K562 (cell line): ENCODE results near the gene TRERF1. TPM values are rescaled to one million over a fixed set of nuclear protein-coding genes. Genes with fewer than 3 reads are reported as not detected.

Experiments used
- ATAC-seq: fragments of 200-7000 bp; cut with Tn5 transposase; 3 replicates; pipeline ENCODE4 v1.9.1; 2020; ENCODE audit warnings: moderate library complexity
- BruUV-seq: library from RNA; stranded (reverse); fragments of 400-500 nt; replicated peaks from 2 replicates; lab custom pipeline; 2021; lab: Mats Ljungman, UMichigan
- CTCF ChIA-PET: fragments of 300-600 bp; formaldehyde crosslinking; extraction: SDS; loops from one replicate; lab custom pipeline; 2021; ENCODE audit warnings: low intra/inter-chr PET ratio; lab: Yijun Ruan, JAX
- POLR2A ChIA-PET: fragments of 300-600, 350-650 bp; sonication (Branson Sonifier 250); formaldehyde crosslinking; extraction: SDS; loops from one replicate; lab custom pipeline; 2021; ENCODE audit warnings: antibody characterized with exemption, inconsistent platforms; lab: Yijun Ruan, JAX
- DNase-seq, 4 experiments: peaks; one replicate each; pipeline versions ENCODE4 v3.0.0 to v3.0.0-alpha.2; 2011 to 2018; ENCODE audit warnings: low spot score in 3 of 4, mixed read lengths in 3 of 4; ENCODE audit errors: extremely low read depth in 1 of 4
- FAIRE-seq: peaks from 2 replicates; lab custom pipeline; 2011; peaks lifted over from hg19 to GRCh38; lab: Jason Lieb, UNC
- H2AFZ ChIP-seq: 2 replicates; pipeline ENCODE4 v1.6.0; 2011; ENCODE audit warnings: low read depth, low read length, control low read depth, inconsistent platforms
- H3K27ac ChIP-seq: fragments of 200-600 bp; 3 replicates; pipeline ENCODE4 v1.8.0; 2011; ENCODE audit warnings: low read depth, mild to moderate bottlenecking, control low read depth, inconsistent platforms, low read length, moderate library complexity, mixed read lengths; ENCODE audit errors: extremely low read depth
- H3K27me3 ChIP-seq, 2 experiments: fragments of 300-600 bp in 1 of 2; 2 replicates in 1 of 2; 3 replicates in 1 of 2; pipeline versions ENCODE4 v1.6.0 to v1.8.0; 2011; ENCODE audit warnings: inconsistent platforms in 2 of 2, low read length in 2 of 2, mild to moderate bottlenecking in 1 of 2, mixed read lengths in 1 of 2, moderate library complexity in 1 of 2; ENCODE audit not compliant: control insufficient read depth in 2 of 2, insufficient read depth in 2 of 2
- H3K36me3 ChIP-seq: fragments of 300-600 bp; 3 replicates; pipeline ENCODE4 v1.8.0; 2011; ENCODE audit warnings: mild to moderate bottlenecking, low read length, inconsistent platforms; ENCODE audit not compliant: control insufficient read depth, insufficient read depth
- H3K4me1 ChIP-seq, 2 experiments: fragments of 200-600 bp in 1 of 2; replicated peaks in 1 of 2; 2 replicates in 1 of 2; 3 replicates in 1 of 2; pipeline versions ENCODE4 v1.5.1 to v1.8.0; 2011; ENCODE audit warnings: inconsistent platforms in 2 of 2, low read length in 2 of 2, mild to moderate bottlenecking in 1 of 2, mixed read lengths in 1 of 2, moderate library complexity in 1 of 2; ENCODE audit not compliant: control insufficient read depth in 2 of 2, insufficient read depth in 2 of 2
- H3K4me2 ChIP-seq: 2 replicates; pipeline ENCODE4 v1.6.1; 2011; ENCODE audit warnings: low read length, control low read depth, inconsistent platforms, mixed read lengths; ENCODE audit not compliant: insufficient read depth
- H3K4me3 ChIP-seq: fragments of 200-600 bp; sonication (generic), shearing (Covaris generic); 2 replicates; pipeline ENCODE4 v1.5.1; 2016; ENCODE audit warnings: control low read depth, inconsistent platforms
- H3K79me2 ChIP-seq: fragments of 200-600 bp; 3 replicates; pipeline ENCODE4 v1.8.0; 2011; ENCODE audit warnings: low read length, inconsistent platforms; ENCODE audit not compliant: control insufficient read depth, insufficient read depth
- H3K9ac ChIP-seq, 2 experiments: 2 replicates each; pipeline versions ENCODE4 v1.6.0 to v1.6.1; 2011; ENCODE audit warnings: low read depth in 2 of 2, low read length in 2 of 2, control low read depth in 1 of 2, inconsistent platforms in 1 of 2, mild to moderate bottlenecking in 1 of 2, mixed read lengths in 1 of 2; ENCODE audit not compliant: insufficient read depth in 1 of 2
- H3K9me1 ChIP-seq: one replicate; pipeline ENCODE4 v1.6.0; 2011; ENCODE audit warnings: inconsistent platforms, mild to moderate bottlenecking, low read length, moderate library complexity; ENCODE audit not compliant: control insufficient read depth, insufficient read depth
- H3K9me3 ChIP-seq: replicated peaks from 2 replicates; pipeline ENCODE4 v1.5.1; 2011; ENCODE audit warnings: low read depth, low read length, inconsistent platforms; ENCODE audit not compliant: control insufficient read depth, insufficient read depth
- H4K20me1 ChIP-seq: replicated peaks from 2 replicates; pipeline ENCODE4 v1.6.1; 2011; ENCODE audit warnings: low read length, inconsistent platforms, mixed read lengths; ENCODE audit not compliant: control insufficient read depth, insufficient read depth
- ATF1 ChIP-seq, 2 experiments: fragments of 450-650 bp in 1 of 2; IDR thresholded peaks; 2 replicates each; pipeline ENCODE4 v1.6.1; 2016; ENCODE audit warnings: missing compliant biosample characterization in 1 of 2, missing genetic modification characterization in 1 of 2
- CAMTA2 ChIP-seq: fragments of 250-450 bp; sonication (Bioruptor Pico); conservative IDR thresholded peaks from 2 replicates; pipeline ENCODE4 v1.5.1; 2022
- CTBP1 ChIP-seq: fragments of 450-650 bp; IDR thresholded peaks from 2 replicates; pipeline ENCODE4 v1.6.1; 2016; ENCODE audit warnings: borderline replicate concordance
- MCM3 ChIP-seq: fragments of 450-650 bp; IDR thresholded peaks from 2 replicates; pipeline ENCODE4 v1.6.1; 2016
- MCM7 ChIP-seq, 2 experiments: fragments of 450-650 bp; IDR thresholded peaks; 2 replicates each; pipeline ENCODE4 v1.6.1; 2016 to 2018
- MTA3 ChIP-seq: fragments of 450-650 bp; formaldehyde crosslinking; IDR thresholded peaks from 2 replicates; pipeline ENCODE4 v1.6.1; 2017; ENCODE audit warnings: mild to moderate bottlenecking, borderline replicate concordance
- NCOA6 ChIP-seq: fragments of 450-650 bp; IDR thresholded peaks from 2 replicates; pipeline ENCODE4 v1.6.1; 2017; ENCODE audit warnings: mild to moderate bottlenecking
- NR2C1 ChIP-seq, 2 experiments: fragments of 450-650 bp; IDR thresholded peaks; 2 replicates each; pipeline ENCODE4 v1.6.1; 2017; ENCODE audit warnings: mild to moderate bottlenecking in 2 of 2, antibody characterized with exemption in 1 of 2, inconsistent platforms in 1 of 2, missing compliant biosample characterization in 1 of 2, missing genetic modification characterization in 1 of 2
- NR2C2 ChIP-seq, 2 experiments: fragments of 200-800 bp in 1 of 2; sonication (Bioruptor generic) in 1 of 2; sonication (generic) in 1 of 2; formaldehyde crosslinking in 1 of 2; IDR thresholded peaks; 2 replicates each; pipeline versions ENCODE4 v1.6.1 to v1.8.0; 2016 to 2022; ENCODE audit warnings: mild to moderate bottlenecking in 1 of 2, missing compliant biosample characterization in 1 of 2, missing genetic modification characterization in 1 of 2, missing genetic modification reagents in 1 of 2
- PHB ChIP-seq: fragments of 250-450 bp; sonication (Bioruptor Pico); IDR thresholded peaks from 2 replicates; pipeline ENCODE4 v1.5.0; 2021
- SREBF2 ChIP-seq: sonication (generic); formaldehyde crosslinking; IDR thresholded peaks from 2 replicates; pipeline ENCODE4 v1.4.0; 2020; ENCODE audit warnings: mild to moderate bottlenecking, missing genetic modification reagents
- ZFX ChIP-seq: sonication (generic); formaldehyde crosslinking; IDR thresholded peaks from 2 replicates; pipeline ENCODE4 v1.8.0; 2022; ENCODE audit warnings: mild to moderate bottlenecking, missing genetic modification reagents, moderate library complexity
- WGBS: fragments of 100-300 bp; shearing (Covaris generic); methylation state at CpG from one replicate; pipeline ENCODE4 v1.1.6; 2016; ENCODE audit warnings: low coverage, mixed read lengths; ENCODE audit not compliant: insufficient coverage; ENCODE audit errors: missing lambda C conversion rate; 5-methylcytosine and 5-hydroxymethylcytosine counted together
- in situ Hi-C: fragments of 300-500 bp; cut with MboI; formaldehyde crosslinking; loops from 4 replicates; pipeline ENCODE4 v1.15.0; 2018; ENCODE audit warnings: inconsistent platforms, mixed read lengths
- intact Hi-C: fragments of 100-400 bp; cut with micrococcal nuclease; formaldehyde crosslinking; loops from 2 replicates; pipeline ENCODE4 v1.14.2; 2022
- polyA plus RNA-seq, 8 experiments: library from polyadenylated mRNA; depleted of rRNA in 4 of 8; stranded (reverse) in 5 of 8; unstranded in 3 of 8; fragments of >200 nt; fragmentation: Nextera tagmentation in 2 of 8; fragmentation: Illumina TruSeq in 1 of 8; extraction: Ambion mirVana in 2 of 8; extraction: Trizol in 1 of 8; gene quantifications; 2 replicates each; pipeline versions ENCODE4 v1.2.1 to v1.2.3, GENCODE V29; 2011 to 2014; ENCODE audit warnings: inconsistent platforms in 1 of 8, missing spikeins in 1 of 8
- total RNA-seq, 7 experiments: library from RNA; depleted of rRNA in 6 of 7; stranded (reverse); fragments of >200 nt in 6 of 7; fragmentation: Illumina TruSeq in 2 of 7; extraction: Trizol in 2 of 7; gene quantifications; 2 replicates each; pipeline versions ENCODE4 v1.2.1 to v1.2.3, GENCODE V29; 2011 to 2021; ENCODE audit warnings: low replicate concordance in 1 of 7

Gene TRERF1
- total and polyA plus RNA-seq, 9 of the 15 experiments (the other 6 are each of a cell fraction or from before 2014, with no cell fraction given), result 0.04 to 0.20 (median 0.07) TPM; not detected in 3

DNA sequence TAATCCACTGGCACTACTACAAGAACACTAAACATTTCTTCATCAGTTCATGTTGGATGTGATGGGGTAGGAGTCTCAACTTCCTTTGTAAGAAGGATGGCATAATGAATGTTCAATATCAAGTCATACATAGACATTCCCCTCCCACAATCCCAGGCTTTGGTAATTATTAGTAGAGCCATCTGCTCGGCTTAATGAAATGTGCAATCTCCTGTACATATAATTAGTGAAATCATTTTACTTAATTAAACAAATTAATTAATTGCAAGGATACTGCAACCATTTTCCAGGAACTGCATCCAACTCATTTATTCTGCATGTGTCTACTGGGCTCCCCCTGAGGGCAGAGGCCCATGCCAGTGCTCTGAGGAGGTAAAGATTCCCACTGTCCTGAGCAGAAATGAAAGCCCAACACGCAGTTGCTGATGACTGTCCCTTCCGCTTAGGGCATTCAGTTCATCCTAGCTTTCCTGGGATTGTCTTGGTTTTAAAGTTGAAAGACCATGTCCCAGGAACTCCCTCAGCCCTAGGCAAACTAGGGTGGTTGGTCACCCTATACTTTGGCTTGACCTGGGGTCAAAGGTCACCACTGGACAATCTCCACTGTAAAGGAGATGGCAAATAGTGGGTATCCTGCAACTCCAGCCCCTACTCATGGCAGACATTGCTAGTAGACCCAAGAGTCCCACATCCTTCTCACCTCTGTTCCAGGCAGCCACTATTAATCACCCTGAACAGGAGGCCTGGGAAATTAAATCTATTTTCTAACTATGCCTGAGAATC is 109.8 kb downstream of the TRERF1 start:
- BruUV-seq, result no TSS peak
- in situ Hi-C loops (no loop called here), intact Hi-C loops (no loop called here)
- H3K4me2 ChIP-seq, result no peak overlapping the region
- no peaks in the 10 kb centered on the region for H3K9me1 ChIP-seq
- H3K27ac ChIP-seq, result no peak overlapping the region
- TF ChIP-seq NR2C2 (CRISPR knock-in tag; IDR thresholded peaks at IDR 0.05) (peak; percentile 76), NR2C2 (tag; IDR thresholded peaks at IDR 0.05) (peak; percentile 48), NR2C1 (IDR thresholded peaks at IDR 0.05) (peak; percentile 64), NR2C1 (tag; IDR thresholded peaks at IDR 0.05) (peak; percentile 63; the same call in 1 of the 2 replicates), SREBF2 (CRISPR knock-in tag) (no peak)
- no peaks in the 10 kb centered on the region for H3K9me3 ChIP-seq
- ChIA-PET POLR2A (no interaction called here), CTCF (no interaction called here)
- 34% methylated on average over 3 of the region's 3 CpGs for WGBS
- H3K9ac ChIP-seq, result no peak overlapping the region
- H4K20me1 ChIP-seq, result no peaks in the 10 kb centered on the region
- peaks cover 0 to 9% of the 10 kb centered on the region in 2 experiments; a peak in 2 of 5 replicates for H3K4me1 ChIP-seq
- H3K27me3 ChIP-seq, result peaks cover 15 to 41% of the 10 kb centered on the region in 2 experiments; a peak in 4 of 5 replicates
- H3K36me3 ChIP-seq, result no peaks in the 10 kb centered on the region
- DNase-seq (no peak), ATAC-seq (no peak), FAIRE-seq (no peak)
- H2AFZ ChIP-seq, result no peak overlapping the region
- H3K79me2 ChIP-seq, result no peaks in the 10 kb centered on the region
- no peak overlapping the region for H3K4me3 ChIP-seq

DNA sequence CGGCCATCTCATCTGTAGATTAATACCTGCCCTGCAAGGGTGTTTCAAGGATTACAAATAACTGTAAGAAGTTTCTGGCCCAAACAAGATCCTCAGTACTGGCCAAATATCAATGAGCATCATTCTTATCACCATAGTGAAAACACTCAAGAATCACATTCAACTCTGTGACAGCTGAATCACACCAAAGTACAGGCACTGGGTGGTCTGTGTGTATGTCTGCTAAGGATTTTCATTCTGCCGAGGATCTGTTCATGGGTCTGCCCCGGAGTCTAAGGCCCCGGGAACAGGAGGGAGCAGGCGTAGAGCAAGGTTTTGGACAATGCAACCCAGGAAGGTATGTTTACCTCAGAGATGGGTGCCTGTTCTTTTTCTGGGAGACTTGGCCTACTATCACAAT is 110.5 kb downstream of the TRERF1 start:
- Histone ChIP-seq H2AFZ (no peak overlapping the region), H3K4me2 (no peak overlapping the region), H3K79me2 (no peaks in the 10 kb centered on the region), H3K36me3 (no peaks in the 10 kb centered on the region), H3K27ac (no peak overlapping the region), H3K9ac (no peak overlapping the region), H4K20me1 (no peaks in the 10 kb centered on the region; the same call in 1 of the 2 replicates), H3K4me3 (no peak overlapping the region), H3K27me3 (peaks cover 20 to 48% of the 10 kb centered on the region in 2 experiments), H3K9me3 (no peaks in the 10 kb centered on the region), H3K9me1 (no peaks in the 10 kb centered on the region), H3K4me1 (peaks cover 0 to 9% of the 10 kb centered on the region in 2 experiments; a peak in 2 of 5 replicates)
- no peak for ATAC-seq
- TF ChIP-seq ZFX (CRISPR knock-in tag) (no peak), PHB (CRISPR knock-in tag) (no peak), CTBP1 (no peak), MCM7 (IDR thresholded peaks at IDR 0.05) (no peak), SREBF2 (CRISPR knock-in tag) (no peak), MTA3 (no peak), ATF1 (CRISPR knock-in tag; IDR thresholded peaks at IDR 0.05) (no peak), ATF1 (tag; IDR thresholded peaks at IDR 0.05) (no peak), MCM3 (no peak), CAMTA2 (CRISPR knock-in tag) (no peak), NCOA6 (no peak)
- 13% methylated on average over 5 of the region's 5 CpGs for WGBS
- BruUV-seq, result no TSS peak
- in situ Hi-C loops, result no loop called here
- intact Hi-C loops, result no loop called here
- no peak for DNase-seq
- FAIRE-seq, result no peak
- POLR2A ChIA-PET, result no interaction called here
- CTCF ChIA-PET, result no interaction called here
